Activated T-helper 1 cell treated with anti-CD3 and anti-CD28 coated beads, Interleukin-2, amount 50 U/mL, for 16 hours (primary cell): ENCODE data around the gene TOMM40L.
"Not testable (repeated sequence)": the region's sequence is repeated elsewhere in the genome, so short reads cannot be mapped to it uniquely, and the experiment has no call there.

Experiments used
- DNase-seq, 2 donors: peaks; one replicate each; pipeline ENCODE4 v3.0.0-alpha.2; 2020; ENCODE audit warnings: low read depth in 1 of 2, low spot score in 1 of 2

Gene TOMM40L

DNA sequence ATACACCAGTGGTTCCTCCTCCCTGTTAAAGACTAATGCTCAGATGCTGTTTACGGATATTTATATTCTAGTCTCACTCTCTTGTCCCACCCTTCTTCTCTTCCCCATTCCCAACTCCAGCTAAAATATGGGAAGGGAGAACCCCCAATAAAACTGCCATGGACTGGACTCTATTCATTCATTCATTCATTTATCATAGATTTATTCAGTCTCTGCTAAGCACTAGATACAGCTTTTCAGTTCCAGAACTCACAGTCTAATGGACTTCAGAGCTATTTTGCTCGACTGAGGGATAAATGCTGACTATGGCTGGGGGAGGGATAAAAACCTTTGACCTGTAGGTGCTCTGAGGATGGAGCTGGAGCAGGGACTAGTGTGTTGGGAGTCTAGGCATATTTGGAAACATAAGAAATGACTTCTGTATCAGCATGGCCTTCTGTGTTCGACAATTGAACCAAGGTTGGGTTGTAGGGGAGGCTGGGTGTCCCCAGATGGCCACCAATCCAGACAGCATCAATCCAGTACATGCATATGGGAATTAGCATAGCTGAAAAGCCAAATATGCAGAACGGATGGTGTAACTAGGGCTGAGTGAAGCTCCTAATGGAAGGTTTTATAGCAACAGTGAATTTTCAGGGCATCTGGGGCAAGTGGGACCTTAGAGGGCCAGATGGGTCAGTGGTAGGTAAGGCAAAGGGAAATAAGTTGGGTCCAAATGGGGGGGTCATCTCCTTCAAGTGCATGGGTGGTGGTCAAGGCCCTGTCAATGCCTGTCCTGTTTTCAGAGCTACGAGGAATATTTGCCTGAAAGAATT, 6.6 kb upstream of the TOMM40L start:
- DNase-seq, result no peak

DNA sequence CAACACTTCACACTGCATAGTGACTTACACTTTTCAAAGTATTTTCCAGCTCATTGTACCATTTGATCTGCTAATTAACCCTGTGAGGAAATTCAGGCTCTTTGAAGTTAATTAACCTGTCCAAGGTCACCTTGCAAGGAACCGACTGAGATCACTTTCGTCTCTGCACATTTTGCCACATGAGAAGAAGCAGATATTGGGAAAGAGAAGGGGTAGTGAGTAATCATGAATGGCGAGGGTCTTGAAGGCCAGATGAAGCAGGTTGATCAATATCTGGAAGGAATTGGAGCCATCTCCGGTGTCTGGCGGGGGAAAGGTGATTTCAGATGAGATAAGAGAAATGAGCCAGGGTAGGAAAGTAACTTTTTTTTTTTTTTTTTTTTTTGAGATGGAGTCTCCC, 5.9 kb upstream of the TOMM40L start:
- DNase-seq, result no peak

DNA sequence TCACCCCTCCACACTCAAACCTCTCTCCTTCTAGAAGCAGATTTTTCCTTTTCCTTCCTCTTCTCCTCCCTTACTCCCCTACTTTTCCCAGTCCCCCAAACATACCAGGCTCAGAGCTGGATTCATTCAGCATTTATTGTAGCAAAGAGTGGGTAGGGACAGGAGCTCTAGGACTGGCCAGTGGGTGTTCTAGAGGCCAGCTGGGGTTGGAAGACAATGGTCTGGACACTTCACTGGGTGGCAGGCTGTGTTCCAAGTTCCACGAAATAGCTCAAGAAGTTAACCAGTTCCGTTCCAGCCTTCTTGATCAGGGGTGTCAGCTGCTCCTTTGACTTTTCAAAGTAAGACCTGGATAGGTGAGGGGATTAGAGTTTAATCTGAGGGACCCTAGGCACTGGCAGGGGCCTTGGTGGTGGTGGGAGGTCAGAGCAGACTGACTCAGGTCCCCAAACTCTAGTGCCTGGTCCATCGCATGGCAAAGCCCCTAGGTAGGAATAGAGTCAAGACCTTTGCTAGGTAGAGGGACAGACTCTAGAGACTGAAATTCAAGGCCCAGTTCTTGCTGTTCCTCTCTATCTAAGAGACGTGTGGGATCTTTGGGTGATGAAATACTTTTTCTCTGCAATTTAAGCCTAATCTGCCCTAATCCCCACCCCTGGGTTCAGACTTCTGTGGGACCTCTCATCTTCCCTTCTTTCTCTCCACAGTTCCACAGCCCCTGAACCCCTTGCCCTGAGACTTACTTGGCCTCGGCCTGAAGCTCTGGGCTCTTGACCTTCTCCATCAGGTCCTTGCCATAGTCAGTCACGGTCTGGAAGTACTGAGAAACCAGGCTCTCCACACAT, 3.5 kb upstream of the TOMM40L start:
- DNase-seq, result no peak

DNA sequence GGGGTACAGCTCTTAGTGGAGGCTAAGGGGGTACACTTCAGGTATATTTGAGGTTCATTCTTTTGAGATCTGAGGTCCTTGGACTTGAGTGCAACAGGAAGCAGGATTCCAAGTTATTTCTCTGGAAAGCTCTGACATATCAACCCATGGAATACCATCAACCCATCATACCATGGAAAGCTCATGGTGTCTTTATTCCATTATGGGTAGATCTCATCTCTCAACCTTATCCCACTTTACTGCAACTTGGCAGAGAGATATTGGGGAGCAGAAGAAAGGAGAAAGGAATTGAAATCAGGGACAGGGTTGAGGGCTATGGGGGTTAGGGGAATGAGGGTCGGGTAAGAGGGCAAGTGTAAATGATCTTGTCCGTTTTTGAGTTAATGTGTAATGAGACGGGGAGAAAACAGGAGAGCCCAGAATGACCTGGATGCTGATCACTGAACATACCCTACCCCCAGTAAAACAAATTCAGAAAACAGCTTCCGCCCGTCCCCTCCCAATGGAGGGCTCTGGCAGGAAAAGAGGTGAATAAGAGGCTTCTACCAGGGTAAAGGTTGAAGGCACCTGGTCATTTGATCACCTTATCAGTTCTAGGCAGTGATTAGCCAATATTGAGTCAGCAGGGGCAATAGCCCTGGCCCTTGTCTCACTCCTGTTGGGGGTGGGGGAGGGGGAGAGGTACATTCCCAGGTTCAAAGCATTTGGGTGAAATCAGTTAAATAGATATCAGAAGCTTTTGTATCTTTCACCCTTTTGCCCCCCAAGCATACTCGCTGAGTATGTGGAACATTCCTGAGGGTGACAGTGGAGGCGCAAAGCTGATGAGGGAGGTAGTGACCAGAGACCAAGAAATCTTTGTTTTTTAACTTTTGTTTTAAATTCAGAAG, 1.8 kb upstream of the TOMM40L start:
- DNase-seq, result no peak

DNA sequence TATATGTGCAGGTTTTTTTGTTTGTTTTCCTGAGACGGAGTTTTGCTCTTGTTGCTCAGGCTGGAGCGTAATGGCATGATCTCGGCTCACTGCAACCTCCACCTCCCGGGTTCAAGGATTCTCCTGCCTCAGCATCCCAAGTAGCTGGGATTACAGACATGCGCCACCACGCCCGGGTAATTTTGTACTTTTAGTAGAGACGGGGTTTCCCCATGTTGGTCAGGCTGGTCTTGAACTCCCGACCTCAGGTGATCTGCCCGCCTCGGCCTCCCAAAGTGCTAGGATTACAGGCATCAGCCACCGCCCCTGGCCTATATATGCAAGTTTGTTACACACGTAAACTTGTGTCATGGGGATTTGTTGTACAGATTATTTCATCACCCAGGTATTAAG, 1.2 kb upstream of the TOMM40L start:
- not testable (repeated sequence) for DNase-seq

DNA sequence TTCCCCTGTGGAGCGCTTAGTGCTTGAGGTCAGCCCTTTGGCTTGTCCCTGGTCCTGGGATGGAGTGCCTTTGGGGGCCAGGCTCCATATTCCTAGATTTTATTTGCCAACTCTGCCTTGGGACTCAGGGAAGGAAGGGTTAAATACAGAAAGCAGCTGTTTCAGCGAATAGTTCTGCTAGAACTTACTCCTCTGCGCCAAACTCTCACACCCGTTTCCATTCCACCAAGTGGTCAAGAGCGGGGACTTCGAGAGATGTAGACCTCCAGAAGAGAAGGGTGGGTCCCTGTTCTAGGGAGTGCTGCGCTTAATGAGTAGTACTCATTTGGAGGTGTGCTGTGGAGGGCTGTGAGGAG, 704 bp upstream of the TOMM40L start:
- DNase-seq, result no peak

DNA sequence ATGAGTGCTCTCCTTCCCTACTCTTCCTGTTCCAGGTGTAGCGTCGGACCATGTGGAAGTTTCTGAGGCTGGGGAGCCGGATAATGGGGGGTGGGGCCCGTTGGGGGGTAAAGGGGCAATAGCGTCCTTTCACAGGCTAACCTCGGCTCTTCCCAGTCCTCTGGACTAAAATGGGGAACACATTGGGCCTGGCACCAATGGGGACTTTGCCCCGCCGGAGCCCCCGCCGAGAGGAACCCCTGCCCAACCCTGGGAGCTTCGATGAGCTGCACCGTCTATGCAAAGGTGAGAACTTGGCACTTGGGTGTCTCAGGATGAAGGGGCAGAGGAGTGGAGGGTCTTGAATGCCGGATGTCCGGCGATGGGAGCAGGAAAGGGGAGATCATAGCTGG, 456 bp downstream of the TOMM40L start:
- no peak for DNase-seq

DNA sequence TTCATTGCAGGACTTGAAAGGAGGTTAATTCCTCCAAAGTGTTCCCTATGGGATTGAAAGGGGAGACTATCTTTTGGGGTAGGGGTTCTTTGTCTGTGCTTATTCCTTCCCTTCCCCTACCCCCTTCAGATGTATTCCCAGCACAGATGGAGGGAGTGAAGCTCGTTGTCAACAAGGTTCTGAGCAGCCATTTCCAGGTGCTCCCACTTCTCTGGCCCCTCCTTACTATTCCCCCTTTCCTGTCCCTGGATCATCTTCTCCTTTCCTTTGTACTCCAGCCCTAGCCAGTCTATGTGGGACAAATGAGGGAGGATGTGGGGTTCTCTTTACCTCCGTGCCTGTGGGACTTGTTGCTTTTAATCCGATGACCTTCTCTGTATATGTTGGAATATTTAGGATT, 899 bp downstream of the TOMM40L start:
- DNase-seq, result no peak

DNA sequence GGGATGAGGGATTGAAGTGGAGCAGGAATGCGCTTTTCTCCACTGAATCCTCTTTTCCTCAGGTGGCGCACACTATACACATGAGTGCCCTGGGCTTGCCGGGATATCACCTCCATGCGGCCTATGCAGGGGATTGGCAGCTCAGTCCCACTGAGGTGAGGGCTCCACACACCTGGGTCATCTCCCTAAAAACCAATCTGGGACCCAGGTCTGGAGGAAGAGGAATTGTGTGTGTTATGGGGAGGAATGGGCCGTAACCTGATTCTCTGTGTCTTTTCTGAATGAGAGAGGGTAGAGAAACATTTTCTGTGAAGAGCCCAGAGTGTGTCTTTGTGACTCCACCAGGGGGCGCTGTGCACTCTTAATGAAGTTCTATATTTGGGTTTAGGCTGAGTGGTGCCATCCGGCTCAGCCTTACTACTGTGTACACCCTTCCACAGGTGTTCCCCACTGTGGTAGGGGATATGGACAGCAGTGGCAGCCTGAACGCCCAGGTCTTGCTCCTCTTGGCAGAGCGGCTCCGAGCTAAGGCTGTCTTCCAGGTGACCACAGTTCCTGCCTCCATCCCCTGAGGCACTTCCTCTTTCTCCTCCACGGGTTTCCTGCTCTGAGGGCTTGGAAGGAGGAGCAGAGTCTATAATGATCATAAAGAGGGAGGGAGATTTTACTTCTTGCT, 1.5 kb downstream of the TOMM40L start:
- DNase-seq, result peak; percentile 75 to 89

DNA sequence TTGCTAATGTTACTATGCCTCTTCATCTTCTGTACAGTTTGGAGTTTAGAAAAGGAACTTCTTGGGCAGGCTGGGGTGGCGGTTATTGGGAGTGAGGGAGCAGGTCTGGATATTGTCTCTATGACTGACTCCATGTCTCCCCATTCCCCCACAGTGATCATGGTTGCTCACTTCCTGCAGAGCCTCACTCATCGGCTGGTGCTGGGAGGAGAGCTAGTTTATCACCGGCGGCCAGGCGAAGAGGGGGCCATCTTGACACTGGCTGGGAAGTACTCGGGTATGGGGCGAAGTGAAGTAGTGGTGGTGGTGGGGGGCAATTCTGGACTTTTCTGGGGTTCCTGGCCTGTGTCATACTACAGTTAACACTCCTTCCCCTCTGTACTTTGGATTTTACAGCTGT, 2.2 kb downstream of the TOMM40L start:
- no peak for DNase-seq

DNA sequence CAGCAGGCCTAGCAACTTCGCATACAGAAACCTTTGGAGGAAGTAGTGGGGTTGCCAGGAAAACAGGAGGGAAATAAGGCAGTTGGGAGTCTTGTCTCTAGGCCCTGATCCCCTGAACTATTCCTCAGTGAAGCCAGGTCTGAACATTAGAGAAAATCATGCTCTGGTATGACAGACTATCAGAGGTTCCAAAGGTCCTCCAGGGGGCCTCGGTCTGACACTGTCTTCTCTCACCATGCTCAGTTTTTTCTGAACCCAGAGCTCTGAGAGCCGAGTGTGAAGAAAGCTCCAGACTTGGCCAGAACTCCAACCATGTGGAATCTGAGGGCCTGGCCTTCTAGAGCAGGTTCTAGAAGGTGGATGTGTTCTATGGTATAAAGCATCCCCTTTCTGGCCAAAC, 4.0 kb downstream of the TOMM40L start:
- no peak for DNase-seq

DNA sequence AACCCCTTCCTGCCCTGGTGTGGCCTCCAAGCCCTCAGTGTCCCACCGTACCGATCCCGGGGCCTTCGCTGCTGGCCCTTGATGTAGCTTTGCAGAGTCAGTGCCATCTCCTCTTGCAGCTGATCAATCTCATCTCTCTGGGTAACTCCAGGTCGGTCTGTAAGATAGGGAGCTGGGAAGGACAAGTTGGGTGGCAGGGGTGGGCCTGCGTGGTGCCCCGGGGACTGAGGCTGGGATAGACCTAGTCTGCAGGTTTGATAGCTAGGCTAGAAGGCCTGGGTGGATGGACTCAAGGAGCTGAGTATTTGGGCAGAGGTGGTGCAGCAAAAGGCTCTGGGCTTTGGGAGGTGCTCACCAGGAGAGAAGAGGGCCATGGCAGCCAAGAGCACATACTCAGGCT, 4.9 kb downstream of the TOMM40L start:
- DNase-seq, result no peak

DNA sequence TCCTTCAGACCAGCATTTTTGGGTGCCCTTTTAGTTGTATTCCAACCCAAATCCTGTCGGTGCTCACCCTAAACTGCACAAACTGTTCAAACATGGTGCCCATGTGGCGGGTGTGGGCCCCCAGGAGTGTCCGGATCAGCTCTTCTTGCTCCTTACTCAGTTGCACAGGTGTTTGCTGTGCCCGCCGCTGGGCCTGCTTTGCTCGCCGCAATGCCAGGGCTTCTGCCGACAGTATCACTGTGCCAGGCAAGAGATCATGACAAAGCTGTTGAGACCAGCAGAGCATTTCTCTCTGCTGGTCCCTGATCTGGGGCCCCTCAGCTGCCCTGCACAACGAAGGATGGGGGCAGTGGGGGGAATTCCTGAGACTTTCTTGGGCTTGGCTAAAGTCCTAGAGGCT, 7.2 kb downstream of the TOMM40L start:
- DNase-seq, result no peak

DNA sequence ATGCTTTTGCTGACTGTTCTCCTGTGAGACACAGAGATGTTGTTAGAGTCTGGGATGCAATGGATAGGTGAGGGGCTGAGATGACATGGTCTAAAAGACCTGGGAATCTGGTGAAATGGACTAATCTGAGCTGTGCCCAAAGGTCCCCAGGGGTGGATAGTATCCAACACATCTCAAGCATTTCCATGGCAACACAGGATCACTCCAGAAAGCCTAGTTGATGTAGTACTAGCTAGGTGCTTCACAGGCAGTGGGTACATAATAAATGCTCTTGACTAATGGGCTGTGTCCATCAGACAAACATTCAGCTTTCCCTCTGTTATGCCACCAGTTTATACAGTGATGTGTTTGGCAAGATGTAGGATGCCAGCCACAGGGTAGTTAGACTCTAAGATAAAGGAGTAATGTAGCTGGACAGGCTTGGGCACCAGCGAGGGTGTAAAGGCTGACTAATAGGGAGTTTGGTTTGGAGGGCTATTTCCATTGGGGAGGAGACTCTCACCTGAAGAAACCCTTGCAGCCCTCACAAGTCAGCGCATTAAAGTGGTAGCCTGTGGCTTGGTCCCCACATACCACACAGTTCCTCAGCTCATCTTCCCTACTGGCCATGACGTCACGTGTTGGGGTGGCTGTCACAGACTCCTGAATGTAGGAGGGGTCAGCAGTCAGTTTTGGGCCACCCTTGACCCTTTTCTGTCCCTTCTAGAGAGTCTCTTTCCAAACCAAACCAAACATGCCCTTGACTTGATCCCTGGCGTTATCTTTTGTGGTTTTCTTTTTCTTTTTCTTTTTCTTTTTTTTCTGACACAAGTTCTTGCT, 10.3 kb downstream of the TOMM40L start:
- DNase-seq, result no peak

DNA sequence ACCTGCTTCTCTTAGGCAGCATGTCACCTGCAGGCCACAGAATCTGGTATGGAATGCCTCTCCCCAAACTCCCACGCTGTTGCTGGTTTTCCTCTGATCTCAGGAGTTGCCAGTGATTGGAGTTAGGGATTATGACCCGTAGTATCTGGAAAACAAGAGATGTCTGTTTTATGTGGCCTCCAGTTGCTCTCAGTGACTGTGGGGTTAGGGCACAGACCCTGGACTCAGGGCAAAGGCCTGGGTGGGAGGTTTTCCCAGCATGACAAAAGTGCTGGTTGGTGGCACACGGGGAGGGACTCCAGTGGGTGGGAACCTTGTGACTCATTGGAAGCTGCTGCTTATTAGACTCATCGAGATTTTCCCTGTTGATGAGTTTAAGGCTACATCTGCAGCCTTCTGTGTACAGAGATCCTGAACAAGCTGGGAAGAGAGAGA, 12.2 kb downstream of the TOMM40L start, which contains the start of gene NR1I3:
Gene NR1I3, minus strand, starts transcription at position 165 of the 435 bp plus-strand sequence. CDS start 1,638 bp downstream, outside the sequence.
- no peak for DNase-seq

DNA sequence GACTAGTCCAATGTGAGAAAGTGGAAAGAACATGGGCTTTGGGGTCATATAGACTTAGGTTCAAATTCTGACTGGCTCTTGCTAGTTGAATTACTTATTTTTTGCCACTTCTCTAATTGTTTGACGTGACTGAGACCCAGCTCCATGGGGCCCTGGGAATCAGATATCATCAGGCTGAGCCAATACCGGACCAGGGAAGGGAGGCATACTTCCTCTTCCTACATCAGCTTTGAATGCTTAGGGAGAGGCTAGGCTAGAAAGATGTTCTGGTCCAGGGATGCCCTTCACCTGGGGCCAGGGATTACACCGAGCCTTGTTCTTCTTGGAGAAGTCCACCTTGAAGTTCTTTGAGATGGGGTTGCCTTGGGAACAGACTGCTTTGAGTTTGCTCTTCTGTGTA, 15.8 kb downstream of the TOMM40L start:
- no peak for DNase-seq

DNA sequence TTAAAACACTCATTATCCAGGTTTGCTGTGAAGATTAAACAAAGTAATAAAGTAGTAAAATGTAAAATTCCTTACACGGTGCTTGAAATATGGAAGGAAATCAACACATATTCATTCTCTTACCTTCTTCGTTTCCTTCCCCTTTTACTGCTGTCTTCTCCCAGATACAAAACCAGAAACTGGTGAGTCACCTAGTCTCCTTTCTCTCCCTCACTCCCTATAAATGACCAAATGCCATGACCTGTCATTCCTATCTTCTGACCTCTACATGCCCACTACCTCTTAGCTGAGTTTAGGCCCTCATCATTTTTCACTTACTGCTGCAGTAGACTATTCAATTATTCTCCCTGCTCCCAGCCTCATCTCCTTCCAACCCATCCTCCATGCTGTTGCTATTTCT, 16.5 kb downstream of the TOMM40L start:
- DNase-seq, result no peak

DNA sequence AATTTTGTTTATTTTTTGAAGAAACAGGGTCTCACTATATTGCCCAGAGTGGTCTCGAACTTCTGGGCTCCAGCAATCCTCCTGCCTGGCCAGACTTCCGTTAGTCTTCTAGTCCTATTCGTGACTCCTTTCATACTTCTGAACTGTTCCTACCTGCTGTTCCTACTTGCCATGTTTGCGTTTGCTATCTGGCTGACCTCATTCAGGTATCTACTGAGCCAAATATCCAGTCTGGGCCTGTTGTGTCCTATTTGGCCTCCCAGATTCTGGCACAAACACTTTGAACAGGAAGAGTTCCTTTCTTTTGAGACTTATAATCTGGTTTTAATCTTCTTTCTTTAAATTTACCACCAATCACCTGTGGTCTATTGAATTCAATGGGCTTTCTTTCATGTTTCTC, 19.0 kb downstream of the TOMM40L start:
- DNase-seq, result no peak

DNA sequence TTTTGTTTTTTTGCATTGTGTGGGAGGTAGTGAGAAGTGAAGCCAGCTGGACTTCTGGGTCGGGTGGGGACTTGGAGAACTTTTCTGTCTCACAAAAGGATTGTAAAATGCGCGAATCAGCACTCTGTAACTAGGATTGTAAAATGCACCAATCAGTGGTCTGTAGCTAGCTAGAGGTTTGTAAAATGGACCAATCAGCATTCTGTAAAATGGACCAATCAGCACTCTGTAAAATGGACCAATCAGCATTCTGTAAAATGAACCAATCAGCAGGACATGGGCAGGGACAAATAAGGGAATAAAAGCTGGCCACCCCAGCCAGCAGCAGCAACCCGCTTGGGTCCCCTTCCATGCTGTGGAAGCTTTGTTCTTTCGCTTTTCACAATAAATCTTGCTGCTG, 24.2 kb downstream of the TOMM40L start:
- not testable (repeated sequence) for DNase-seq

DNA sequence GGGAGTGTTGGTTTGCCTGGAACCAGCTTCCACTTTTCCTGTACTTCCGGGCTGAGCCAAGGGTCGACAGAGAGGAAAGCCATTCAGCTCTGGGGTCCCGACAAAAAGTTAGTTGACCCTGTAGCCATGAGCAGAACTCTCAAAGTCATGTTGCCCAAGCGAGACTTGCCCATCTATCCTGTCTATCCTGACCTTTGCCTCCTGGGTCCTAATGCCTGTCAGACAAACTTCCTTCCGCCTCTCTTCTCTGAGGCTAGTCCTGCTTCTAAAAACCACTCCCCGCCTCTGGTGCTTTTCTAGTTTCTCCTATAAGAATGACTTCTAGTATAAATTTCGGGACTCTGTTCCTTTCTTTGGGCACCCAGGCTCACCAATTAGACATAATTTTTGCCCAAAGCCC, 25.0 kb downstream of the TOMM40L start:
- DNase-seq, result no peak
